Endodermal cell (in vitro differentiated cells): ENCODE data around the gene GATAD2A. TPM values are rescaled to one million over a fixed set of nuclear protein-coding genes. Genes with fewer than 3 reads are reported as not detected.

Experiments
- DNase-seq: peaks from one replicate; pipeline ENCODE4 v3.0.0-alpha.2; 2017
- H3K27ac ChIP-seq: 2 replicates; pipeline ENCODE4 v1.5.1; 2013; ENCODE audit warnings: mild to moderate bottlenecking, low read depth, low read length, moderate library complexity
- H3K27me3 ChIP-seq: 2 replicates; pipeline ENCODE4 v1.6.1; 2013; ENCODE audit warnings: mild to moderate bottlenecking, low read length, moderate library complexity; ENCODE audit not compliant: insufficient read depth, control insufficient read depth, poor library complexity, severe bottlenecking
- H3K36me3 ChIP-seq: 2 replicates; pipeline ENCODE4 v1.7.0; 2013; ENCODE audit warnings: mild to moderate bottlenecking, low read length, moderate library complexity; ENCODE audit not compliant: control insufficient read depth, insufficient read depth
- H3K4me1 ChIP-seq: one replicate; pipeline ENCODE4 v1.7.0; 2013; ENCODE audit warnings: low read length; ENCODE audit not compliant: control insufficient read depth, insufficient read depth
- H3K4me3 ChIP-seq: 2 replicates; pipeline ENCODE4 v1.5.1; 2013; ENCODE audit warnings: mild to moderate bottlenecking, low read length, moderate library complexity
- H3K9ac ChIP-seq: 2 replicates; pipeline ENCODE4 v1.6.1; 2013; ENCODE audit warnings: mild to moderate bottlenecking, low read length, moderate library complexity; ENCODE audit not compliant: poor library complexity, severe bottlenecking; ENCODE audit errors: extremely low read depth
- H3K9me3 ChIP-seq: 2 replicates; pipeline ENCODE4 v1.6.1; 2013; ENCODE audit warnings: mild to moderate bottlenecking, low read length, moderate library complexity; ENCODE audit not compliant: control insufficient read depth
- H3K27ac Mint-ChIP-seq: 2 replicates; pipeline ENCODE4 v1.8.0; 2020; ENCODE audit warnings: mixed read lengths
- H3K27me3 Mint-ChIP-seq: 2 replicates; pipeline ENCODE4 v1.8.0; 2021; ENCODE audit warnings: mild to moderate bottlenecking, mixed read lengths; ENCODE audit not compliant: insufficient read depth
- H3K36me3 Mint-ChIP-seq: 2 replicates; pipeline ENCODE4 v1.8.0; 2020; ENCODE audit warnings: low read depth, mixed read lengths
- H3K4me1 Mint-ChIP-seq: 2 replicates; pipeline ENCODE4 v1.8.0; 2020; ENCODE audit warnings: mixed read lengths
- H3K4me3 Mint-ChIP-seq: 2 replicates; pipeline ENCODE4 v1.8.0; 2020; ENCODE audit warnings: mild to moderate bottlenecking, moderate library complexity, mixed read lengths
- H3K9me3 Mint-ChIP-seq: 2 replicates; pipeline ENCODE4 v1.8.0; 2020; ENCODE audit warnings: mild to moderate bottlenecking, mixed read lengths
- CTCF ChIP-seq: fragments of 200-600 bp; sonication (generic); conservative IDR thresholded peaks from 2 replicates; pipeline ENCODE4 v1.5.0; 2021; ENCODE audit warnings: antibody characterized with exemption, mild to moderate bottlenecking
- WGBS, 2 experiments: methylation state at CpG; one replicate each; pipeline versions ENCODE4 v1.1.5 to v1.1.7; 2013; ENCODE audit warnings: missing lambda C conversion rate in 2 of 2, mixed read lengths in 1 of 2; ENCODE audit not compliant: insufficient coverage in 1 of 2, insufficient read length in 1 of 2; 5-methylcytosine and 5-hydroxymethylcytosine counted together
- total RNA-seq, 2 donors: library from RNA; stranded (reverse); fragmentation: NEBNext Ultra II Directional in 1 of 2; extraction: Animal tissue kit (Norgen Biotek cat#: 25700) in 1 of 2; gene quantifications; 2 replicates in 1 of 2; 3 replicates in 1 of 2; pipeline ENCODE4 v1.2.1, GENCODE V29; 2021

GATAD2A gene
- total RNA-seq, 2 donors from 2014 or later: 115 to 126 TPM

GRCh38 chr19:19480688-19481087 lies 75.2 kb downstream of the GATAD2A start:
- no peak for DNase-seq
- no peak overlapping the region for H3K9ac ChIP-seq
- no peaks in the 10 kb centered on the region for H3K4me1 ChIP-seq
- H3K4me3 ChIP-seq: no peak overlapping the region
- no peak overlapping the region for H3K27ac ChIP-seq
- H3K27ac Mint-ChIP-seq: no peak overlapping the region
- no peak overlapping the region for H3K4me3 Mint-ChIP-seq
- no peaks in the 10 kb centered on the region for H3K9me3 Mint-ChIP-seq
- peaks cover 50% of the 10 kb centered on the region for H3K36me3 ChIP-seq
- H3K27me3 Mint-ChIP-seq: no peaks in the 10 kb centered on the region
- H3K27me3 ChIP-seq: no peaks in the 10 kb centered on the region
- H3K36me3 Mint-ChIP-seq: peaks cover 24% of the 10 kb centered on the region
- no peak for TF ChIP-seq CTCF
- 92 to 94% methylated on average over 2 to 5 of the region's 5 CpGs for WGBS, 2 experiments
- H3K9me3 ChIP-seq: no peaks in the 10 kb centered on the region
- H3K4me1 Mint-ChIP-seq: peaks cover 12% of the 10 kb centered on the region

DNA sequence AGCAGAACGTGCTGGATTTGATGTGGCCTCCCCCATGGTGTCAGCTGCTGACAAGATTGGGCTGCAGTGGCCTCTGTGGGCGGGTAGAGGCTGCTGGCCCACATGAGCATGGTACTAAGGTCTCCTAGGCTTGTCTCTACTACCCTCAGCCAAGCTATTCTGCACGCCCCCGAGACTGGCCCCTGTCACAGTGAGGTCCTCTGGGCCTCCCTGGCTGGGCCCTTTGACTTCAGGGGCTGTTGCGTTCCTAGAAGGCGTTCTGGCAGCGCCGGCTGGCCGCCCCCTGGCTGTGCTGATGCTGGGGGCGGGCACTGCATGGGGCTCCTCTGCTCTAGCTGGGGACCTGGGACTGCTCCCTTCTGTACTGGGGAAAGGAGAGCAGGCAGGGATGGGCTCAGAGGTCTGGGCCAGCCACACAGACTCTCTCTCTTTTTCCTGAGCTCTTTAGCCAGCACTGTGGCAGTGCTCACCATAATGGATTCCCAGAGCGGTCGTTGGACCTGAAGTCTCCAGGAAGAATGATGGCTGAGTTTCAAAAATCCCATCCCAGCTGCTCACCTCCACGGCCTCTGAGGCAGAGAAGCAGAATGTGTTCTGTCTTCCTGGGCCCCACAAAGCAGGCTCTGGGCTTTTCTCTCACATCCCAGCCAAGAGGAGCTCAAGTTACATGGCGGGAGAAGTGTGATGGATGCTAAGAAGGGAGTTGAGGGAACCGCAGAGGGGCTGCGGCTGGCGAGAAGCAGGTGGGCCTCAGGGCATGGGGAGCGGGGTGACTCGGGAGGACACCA lies 77.5 kb downstream of the GATAD2A start:
- Mint-ChIP-seq H3K4me1 (peaks cover 16% of the 10 kb centered on the region), H3K27ac (peak overlapping the region; percentile 37), H3K36me3 (peaks cover 21% of the 10 kb centered on the region), H3K27me3 (no peaks in the 10 kb centered on the region), H3K9me3 (no peaks in the 10 kb centered on the region), H3K4me3 (no peak overlapping the region)
- no peak overlapping the region for H3K9ac ChIP-seq
- no peak overlapping the region for H3K4me3 ChIP-seq
- H3K9me3 ChIP-seq: no peaks in the 10 kb centered on the region
- no peak for DNase-seq
- peaks cover 4% of the 10 kb centered on the region for H3K4me1 ChIP-seq
- H3K27ac ChIP-seq: peak overlapping the region; percentile 68
- peaks cover 36% of the 10 kb centered on the region for H3K36me3 ChIP-seq
- 94 to 96% methylated on average over 9 to 19 of the region's 19 CpGs for WGBS, 2 experiments
- no peak for TF ChIP-seq CTCF
- H3K27me3 ChIP-seq: no peaks in the 10 kb centered on the region

GRCh38 chr19:19485161-19485997 lies 79.9 kb downstream of the GATAD2A start:
- Mint-ChIP-seq H3K4me1 (peaks cover 39% of the 10 kb centered on the region), H3K4me3 (no peak overlapping the region), H3K27me3 (no peaks in the 10 kb centered on the region), H3K36me3 (peaks cover 16% of the 10 kb centered on the region), H3K9me3 (no peaks in the 10 kb centered on the region), H3K27ac (peak overlapping the region; percentile 61)
- DNase-seq: no peak
- H3K9ac ChIP-seq: no peak overlapping the region
- H3K27me3 ChIP-seq: no peaks in the 10 kb centered on the region
- 93 to 95% methylated on average over 10 to 15 of the region's 15 CpGs for WGBS, 2 experiments
- TF ChIP-seq CTCF: no peak
- no peaks in the 10 kb centered on the region for H3K9me3 ChIP-seq
- peaks cover 13% of the 10 kb centered on the region for H3K4me1 ChIP-seq
- H3K4me3 ChIP-seq: no peak overlapping the region
- H3K36me3 ChIP-seq: peaks cover 32% of the 10 kb centered on the region
- peak overlapping the region; percentile 63 for H3K27ac ChIP-seq
